Gastroesophageal sphincter (tissue), 4 donors: ENCODE data around the gene APOLD1. TPM values are rescaled to one million over a fixed set of nuclear protein-coding genes. Genes with fewer than 3 reads are reported as not detected.
"Not testable (repeated sequence)": the region's sequence is repeated elsewhere in the genome, so short reads cannot be mapped to it uniquely, and the experiment has no call there.

Source experiments
- ATAC-seq: fragments of 150-250 bp; one replicate; pipeline ENCODE4 v1.9.1; 2016; ENCODE audit warnings: mild to moderate bottlenecking, moderate library complexity
- H3K27ac ChIP-seq, 4 donors: fragments of 200-600 bp; sonication (generic) in 3 of 4; 1 replicate in 3 of 4; 2 replicates in 1 of 4; pipeline ENCODE4 v1.5.1; 2016 to 2019
- H3K27me3 ChIP-seq: fragments of 200-600 bp; sonication (generic); one replicate; pipeline ENCODE4 v1.5.1; 2019
- H3K36me3 ChIP-seq, 2 donors: fragments of 200-600 bp; sonication (generic); one replicate each; pipeline ENCODE4 v1.5.1; 2019; ENCODE audit warnings: control low read depth in 1 of 2
- H3K4me1 ChIP-seq, 3 donors: fragments of 200-600 bp; sonication (generic); 1 replicate in 2 of 3; 2 replicates in 1 of 3; pipeline ENCODE4 v1.5.1; 2016 to 2019; ENCODE audit warnings: control low read depth in 2 of 3
- H3K4me3 ChIP-seq, 2 donors: fragments of 200-600 bp; sonication (generic); one replicate each; pipeline ENCODE4 v1.5.1; 2019; ENCODE audit warnings: mild to moderate bottlenecking in 1 of 2, moderate library complexity in 1 of 2
- H3K9me3 ChIP-seq, 3 donors: fragments of 200-600 bp; sonication (generic); one replicate each; pipeline ENCODE4 v1.5.1; 2017 to 2019; ENCODE audit warnings: control low read depth in 2 of 3
- EP300 ChIP-seq: sonication (generic); formaldehyde crosslinking; IDR thresholded peaks from one replicate; pipeline ENCODE4 v1.6.1; 2017; ENCODE audit warnings: antibody characterized with exemption, mild to moderate bottlenecking
- POLR2A ChIP-seq, 2 donors: fragments of 450-650 bp; IDR thresholded peaks; one replicate each; pipeline ENCODE4 v1.6.1; 2017; ENCODE audit warnings: antibody characterized with exemption in 2 of 2, mild to moderate bottlenecking in 2 of 2, moderate library complexity in 1 of 2
- POLR2AphosphoS5 ChIP-seq: sonication (generic); formaldehyde crosslinking; IDR thresholded peaks from one replicate; pipeline ENCODE4 v1.6.1; 2017; ENCODE audit warnings: antibody characterized with exemption
- WGBS, 2 donors: methylation state at CpG; one replicate each; pipeline ENCODE4 v1.1.5; 2018; ENCODE audit warnings: low coverage in 1 of 2; 5-methylcytosine and 5-hydroxymethylcytosine counted together
- total RNA-seq, 4 donors: library from RNA; depleted of rRNA; stranded (reverse); fragments of >200 nt; gene quantifications; one replicate each; pipeline ENCODE4 v1.1.0, GENCODE V29; 2016
- TF ChIP-seq, protein P1 (sequence below), 4 experiments: fragments of 200-600 bp in 2 of 4; fragments of 450-650 bp in 2 of 4; sonication (generic) in 1 of 4; IDR thresholded peaks; one replicate each; pipeline ENCODE4 v1.5.1; 2017 to 2019; ENCODE audit warnings: antibody characterized with exemption in 4 of 4, mild to moderate bottlenecking in 2 of 4, moderate library complexity in 2 of 4

Gene APOLD1
- total RNA-seq, 4 donors from 2014 or later: 16.2 to 33.4 (median 22.8) TPM

GRCh38 chr12:12799163-12799920, 13.9 kb downstream of the APOLD1 start:
- H3K4me3 ChIP-seq: no peak overlapping the region
- H3K36me3 ChIP-seq: no peaks in the 10 kb centered on the region
- WGBS, 2 donors: 77 to 91% methylated on average over 7 to 8 of the region's 8 CpGs
- ATAC-seq: no peak
- peaks cover 0 to 16% (median 0%) of the 10 kb centered on the region in 3 donors for H3K4me1 ChIP-seq
- H3K27ac ChIP-seq: no peak overlapping the region
- no peak for TF ChIP-seq POLR2A (IDR thresholded peaks at IDR 0.05)
- TF ChIP-seq, protein P1, sequence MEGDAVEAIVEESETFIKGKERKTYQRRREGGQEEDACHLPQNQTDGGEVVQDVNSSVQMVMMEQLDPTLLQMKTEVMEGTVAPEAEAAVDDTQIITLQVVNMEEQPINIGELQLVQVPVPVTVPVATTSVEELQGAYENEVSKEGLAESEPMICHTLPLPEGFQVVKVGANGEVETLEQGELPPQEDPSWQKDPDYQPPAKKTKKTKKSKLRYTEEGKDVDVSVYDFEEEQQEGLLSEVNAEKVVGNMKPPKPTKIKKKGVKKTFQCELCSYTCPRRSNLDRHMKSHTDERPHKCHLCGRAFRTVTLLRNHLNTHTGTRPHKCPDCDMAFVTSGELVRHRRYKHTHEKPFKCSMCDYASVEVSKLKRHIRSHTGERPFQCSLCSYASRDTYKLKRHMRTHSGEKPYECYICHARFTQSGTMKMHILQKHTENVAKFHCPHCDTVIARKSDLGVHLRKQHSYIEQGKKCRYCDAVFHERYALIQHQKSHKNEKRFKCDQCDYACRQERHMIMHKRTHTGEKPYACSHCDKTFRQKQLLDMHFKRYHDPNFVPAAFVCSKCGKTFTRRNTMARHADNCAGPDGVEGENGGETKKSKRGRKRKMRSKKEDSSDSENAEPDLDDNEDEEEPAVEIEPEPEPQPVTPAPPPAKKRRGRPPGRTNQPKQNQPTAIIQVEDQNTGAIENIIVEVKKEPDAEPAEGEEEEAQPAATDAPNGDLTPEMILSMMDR (IDR thresholded peaks at IDR 0.05): no peak
- no peak for TF ChIP-seq EP300
- no peak for TF ChIP-seq POLR2AphosphoS5
- no peaks in the 10 kb centered on the region for H3K27me3 ChIP-seq
- H3K9me3 ChIP-seq: no peaks in the 10 kb centered on the region

DNA sequence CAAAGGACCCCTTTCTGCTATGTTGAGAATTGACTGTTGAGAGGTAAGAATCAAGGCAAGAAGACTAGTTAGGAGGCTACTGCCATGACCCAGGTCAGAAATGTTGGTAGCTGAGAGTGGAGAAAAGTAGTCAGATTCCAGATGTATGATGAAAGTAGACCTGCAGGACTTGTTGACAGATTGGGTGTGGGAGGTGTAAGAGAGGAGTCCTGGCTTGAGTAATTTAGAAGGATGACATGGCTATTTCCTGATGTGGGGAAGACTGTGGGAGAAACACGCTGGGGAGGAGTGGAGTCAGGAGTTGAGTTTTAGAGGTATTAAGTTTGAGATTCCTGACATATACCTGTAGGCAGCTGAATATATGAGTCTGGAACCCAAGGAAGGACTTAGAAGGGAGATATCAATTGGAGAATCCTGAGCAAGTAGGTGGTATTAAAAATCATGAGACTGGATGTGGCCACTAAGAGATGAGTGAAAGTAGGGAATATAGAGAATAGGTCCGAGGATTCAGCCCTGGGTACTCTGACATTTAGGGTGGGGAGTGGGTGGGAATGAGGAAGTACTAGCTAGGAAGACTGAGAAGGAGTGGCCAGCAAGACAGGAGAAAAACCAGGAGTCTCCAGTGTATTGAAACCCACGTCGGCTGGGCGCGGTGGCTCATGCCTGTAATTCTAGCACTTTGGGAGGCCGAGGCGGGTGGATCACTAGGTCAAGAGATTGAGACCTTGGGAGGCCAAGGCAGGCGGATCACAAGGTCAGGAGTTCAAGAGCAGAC, 15.1 kb downstream of the APOLD1 start:
- Histone ChIP-seq H3K36me3 (no peaks in the 10 kb centered on the region), H3K27me3 (no peaks in the 10 kb centered on the region), H3K4me1 (peaks cover 0 to 16% (median 0%) of the 10 kb centered on the region in 3 donors), H3K4me3 (no peak overlapping the region), H3K27ac (no peak overlapping the region), H3K9me3 (no peaks in the 10 kb centered on the region)
- WGBS, 2 donors: 78 to 86% methylated on average over 8 to 9 of the region's 9 CpGs
- TF ChIP-seq POLR2AphosphoS5: no peak
- no peak for TF ChIP-seq EP300
- TF ChIP-seq POLR2A (IDR thresholded peaks at IDR 0.05): no peak
- TF ChIP-seq, protein P1 (IDR thresholded peaks at IDR 0.05): no peak
- no peak for ATAC-seq

GRCh38 chr12:12801656-12802055, 16.2 kb downstream of the APOLD1 start:
- ATAC-seq, H3K9me3 ChIP-seq, H3K27me3 ChIP-seq, H3K4me3 ChIP-seq, H3K36me3 ChIP-seq, H3K27ac ChIP-seq: not testable (repeated sequence)
- peaks cover 0 to 16% (median 0%) of the 10 kb centered on the region in 3 donors for H3K4me1 ChIP-seq
- 88% methylated on average over 1 of the region's 4 CpGs; no CpG with 5 or more reads in 1 of the 2 donors for WGBS, 2 donors

- WGBS, 2 donors: 20% methylated on average over 1 of the region's 2 CpGs; no CpG with 5 or more reads in 1 of the 2 donors
- no peak for TF ChIP-seq POLR2AphosphoS5
- no peak for TF ChIP-seq EP300
- TF ChIP-seq, protein P1 (IDR thresholded peaks at IDR 0.05): no peak
- TF ChIP-seq POLR2A (IDR thresholded peaks at IDR 0.05): no peak
- H3K27ac ChIP-seq: peak overlapping the region in 2 of 4 donors; percentile 2 to 24
- H3K4me3 ChIP-seq: no peak overlapping the region
- no peaks in the 10 kb centered on the region for H3K36me3 ChIP-seq
- no peaks in the 10 kb centered on the region for H3K27me3 ChIP-seq
- no peaks in the 10 kb centered on the region for H3K9me3 ChIP-seq
- peak; percentile 78 for ATAC-seq
- peaks cover 0 to 29% (median 0%) of the 10 kb centered on the region in 3 donors for H3K4me1 ChIP-seq
Observed at GRCh38 chr12:12803186-12803585, 17.7 kb downstream of the APOLD1 start.

GRCh38 chr12:12804011-12804410, 18.6 kb downstream of the APOLD1 start:
- no peaks in the 10 kb centered on the region for H3K36me3 ChIP-seq
- no peak for ATAC-seq
- no peak overlapping the region for H3K4me3 ChIP-seq
- TF ChIP-seq, protein P1 (IDR thresholded peaks at IDR 0.05): no peak
- TF ChIP-seq POLR2A (IDR thresholded peaks at IDR 0.05): no peak
- no peak for TF ChIP-seq POLR2AphosphoS5
- TF ChIP-seq EP300: no peak
- no peak overlapping the region for H3K27ac ChIP-seq
- H3K9me3 ChIP-seq: no peaks in the 10 kb centered on the region
- 70 to 85% methylated on average over 2 to 6 of the region's 6 CpGs for WGBS, 2 donors
- no peaks in the 10 kb centered on the region for H3K27me3 ChIP-seq
- H3K4me1 ChIP-seq: peaks cover 0 to 37% (median 0%) of the 10 kb centered on the region in 3 donors
